Karpas-422 (cell line): ENCODE results near the gene DTNBP1. TPM values are rescaled to one million over a fixed set of nuclear protein-coding genes. Genes with fewer than 3 reads are reported as not detected.

Experiments used
- DNase-seq: peaks from one replicate; pipeline ENCODE4 v3.0.0-alpha.2; 2015
- H2AFZ ChIP-seq: fragments of 200-600 bp; sonication (generic); 2 replicates; pipeline ENCODE4 v1.6.1; 2014; ENCODE audit warnings: antibody characterized with exemption, low read length, mixed read lengths
- H3K27ac ChIP-seq: fragments of 200-600 bp; sonication (generic); 2 replicates; pipeline ENCODE4 v1.5.1; 2014; ENCODE audit warnings: mild to moderate bottlenecking, low read length, moderate library complexity
- H3K27me3 ChIP-seq: fragments of 200-600 bp; sonication (generic); 2 replicates; pipeline ENCODE4 v1.6.1; 2014; ENCODE audit warnings: low read length, mixed read lengths
- H3K36me3 ChIP-seq: fragments of 200-600 bp; sonication (generic); 2 replicates; pipeline ENCODE4 v1.6.1; 2014; ENCODE audit warnings: low read length, mixed read lengths; ENCODE audit not compliant: insufficient read depth
- H3K4me1 ChIP-seq: fragments of 200-600 bp; sonication (generic); 2 replicates; pipeline ENCODE4 v1.6.1; 2014; ENCODE audit warnings: mild to moderate bottlenecking, low read length, mixed read lengths
- H3K4me2 ChIP-seq: fragments of 200-600 bp; sonication (generic); 2 replicates; pipeline ENCODE4 v1.6.1; 2014; ENCODE audit warnings: low read length, low read depth, mild to moderate bottlenecking; ENCODE audit not compliant: poor library complexity, severe bottlenecking
- H3K4me3 ChIP-seq: fragments of 200-600 bp; sonication (generic); 2 replicates; pipeline ENCODE4 v1.5.1; 2014; ENCODE audit warnings: mild to moderate bottlenecking, antibody characterized with exemption, low read length, mixed read lengths
- H3K79me2 ChIP-seq: fragments of 200-600 bp; sonication (generic); 2 replicates; pipeline ENCODE4 v1.6.1; 2014; ENCODE audit warnings: mild to moderate bottlenecking, low read length, mixed read lengths
- H3K9ac ChIP-seq: fragments of 200-600 bp; sonication (generic); 2 replicates; pipeline ENCODE4 v1.6.0; 2014; ENCODE audit warnings: low read length
- H3K9me2 ChIP-seq: fragments of 200-600 bp; sonication (generic), shearing (Covaris generic); replicated peaks from 2 replicates; pipeline ENCODE4 v1.6.0; 2014; ENCODE audit warnings: mild to moderate bottlenecking, low read length, moderate library complexity; ENCODE audit not compliant: insufficient read depth
- H3K9me3 ChIP-seq: fragments of 300-700, 200-600 bp; sonication (generic); 2 replicates; pipeline ENCODE4 v1.6.1; 2014; ENCODE audit warnings: low read length, mixed read lengths
- H4K20me1 ChIP-seq: fragments of 200-600 bp; sonication (generic); 2 replicates; pipeline ENCODE4 v1.6.1; 2014; ENCODE audit warnings: mild to moderate bottlenecking, antibody characterized with exemption, low read length, low read depth; ENCODE audit not compliant: insufficient read depth
- total RNA-seq: library from RNA; depleted of rRNA; stranded (reverse); fragments of >200 nt; shearing (Covaris generic); gene quantifications from 2 replicates; pipeline ENCODE4 v1.2.3, GENCODE V29; 2014; ENCODE audit warnings: low replicate concordance

The DTNBP1 gene
- total RNA-seq, 1 experiment from 2014 or later, result 13.8 TPM

GRCh38 chr6:15512721-15513120, 150.1 kb downstream of the DTNBP1 start:
- DNase-seq, result no peak
- no peaks in the 10 kb centered on the region for H3K9me3 ChIP-seq
- H3K4me2 ChIP-seq, result no peak overlapping the region
- no peaks in the 10 kb centered on the region for H3K79me2 ChIP-seq
- H3K9me2 ChIP-seq, result no peaks in the 10 kb centered on the region
- no peak overlapping the region for H3K9ac ChIP-seq
- no peak overlapping the region for H3K4me3 ChIP-seq
- no peak overlapping the region for H3K27ac ChIP-seq
- no peaks in the 10 kb centered on the region for H4K20me1 ChIP-seq
- no peaks in the 10 kb centered on the region for H3K36me3 ChIP-seq
- H3K4me1 ChIP-seq, result no peaks in the 10 kb centered on the region
- H3K27me3 ChIP-seq, result no peaks in the 10 kb centered on the region
- no peak overlapping the region for H2AFZ ChIP-seq

DNA sequence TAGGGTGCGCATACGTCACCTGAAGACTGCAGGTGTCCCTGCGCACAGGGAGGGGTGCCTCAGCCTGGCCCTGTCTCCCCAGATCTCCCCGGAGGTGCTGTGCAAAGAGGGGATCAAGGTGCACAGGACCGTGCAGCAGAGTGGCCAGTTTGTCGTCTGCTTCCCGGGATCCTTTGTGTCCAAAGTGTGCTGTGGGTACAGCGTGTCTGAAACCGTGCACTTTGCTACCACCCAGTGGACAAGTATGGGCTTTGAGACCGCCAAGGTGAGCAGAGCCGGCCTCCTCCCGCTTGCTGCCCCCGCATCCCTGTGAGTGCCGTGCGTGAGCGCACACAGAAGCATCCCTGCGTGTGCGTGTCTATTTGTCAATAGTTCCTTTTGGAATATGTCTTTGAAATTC, 150.7 kb downstream of the DTNBP1 start:
- Histone ChIP-seq H4K20me1 (no peaks in the 10 kb centered on the region), H3K9me2 (no peaks in the 10 kb centered on the region), H3K4me1 (no peaks in the 10 kb centered on the region), H2AFZ (no peak overlapping the region), H3K4me2 (no peak overlapping the region), H3K27me3 (no peaks in the 10 kb centered on the region), H3K9me3 (no peaks in the 10 kb centered on the region), H3K27ac (no peak overlapping the region), H3K4me3 (no peak overlapping the region), H3K9ac (no peak overlapping the region), H3K79me2 (no peaks in the 10 kb centered on the region), H3K36me3 (no peaks in the 10 kb centered on the region)
- no peak for DNase-seq

- Histone ChIP-seq H3K9me2 (no peaks in the 10 kb centered on the region), H2AFZ (no peak overlapping the region), H3K27ac (no peak overlapping the region), H3K4me2 (no peak overlapping the region), H3K27me3 (no peaks in the 10 kb centered on the region), H3K4me3 (no peak overlapping the region), H3K4me1 (no peaks in the 10 kb centered on the region), H4K20me1 (no peaks in the 10 kb centered on the region), H3K36me3 (no peaks in the 10 kb centered on the region), H3K9me3 (no peaks in the 10 kb centered on the region), H3K9ac (no peak overlapping the region), H3K79me2 (no peaks in the 10 kb centered on the region)
- no peak for DNase-seq
Measured at GRCh38 chr6:15511248-15512125, 151.3 kb downstream of the DTNBP1 start.

DNA sequence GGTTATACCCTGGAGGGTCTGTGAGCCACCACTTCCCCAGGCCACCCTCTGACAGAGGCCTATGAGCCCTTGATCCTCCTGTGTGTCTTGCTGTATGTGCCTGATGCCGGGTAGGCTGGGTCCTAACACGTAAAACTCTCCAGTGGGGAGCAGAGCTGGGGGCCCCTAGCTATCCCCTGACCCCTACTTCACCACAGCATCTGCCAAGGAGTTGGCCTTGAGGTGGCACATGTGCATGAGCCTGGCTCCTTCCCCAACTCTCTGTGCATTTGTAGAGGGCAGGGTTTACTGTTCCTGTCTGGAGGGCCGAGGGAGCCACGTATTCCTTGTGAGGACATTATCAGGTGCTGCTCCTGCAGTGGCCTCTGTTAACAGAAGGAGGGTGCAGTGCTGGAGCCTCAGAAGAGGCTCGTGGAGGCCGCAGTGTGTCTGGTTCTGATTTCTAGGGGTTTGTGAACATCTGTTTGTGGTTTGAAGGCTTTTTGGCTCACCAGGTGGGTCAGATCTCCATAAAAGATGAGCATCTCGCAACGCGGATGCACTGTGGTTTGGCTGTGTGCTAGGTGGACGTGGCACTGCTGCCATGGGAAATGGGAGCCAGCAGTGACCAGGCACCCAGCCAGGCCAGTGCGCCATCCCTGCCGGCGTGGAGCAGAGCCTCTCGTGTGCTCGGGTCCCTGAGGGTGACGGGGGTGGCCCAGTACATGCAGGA, 152.1 kb downstream of the DTNBP1 start:
- H4K20me1 ChIP-seq, result no peaks in the 10 kb centered on the region
- H2AFZ ChIP-seq, result no peak overlapping the region
- no peak overlapping the region for H3K9ac ChIP-seq
- no peaks in the 10 kb centered on the region for H3K9me2 ChIP-seq
- H3K9me3 ChIP-seq, result no peaks in the 10 kb centered on the region
- H3K79me2 ChIP-seq, result no peaks in the 10 kb centered on the region
- no peak overlapping the region for H3K27ac ChIP-seq
- H3K4me3 ChIP-seq, result no peak overlapping the region
- no peaks in the 10 kb centered on the region for H3K4me1 ChIP-seq
- no peak for DNase-seq
- H3K36me3 ChIP-seq, result no peaks in the 10 kb centered on the region
- H3K27me3 ChIP-seq, result no peaks in the 10 kb centered on the region
- no peak overlapping the region for H3K4me2 ChIP-seq

- H3K4me3 ChIP-seq, result no peak overlapping the region
- no peak overlapping the region for H3K4me2 ChIP-seq
- H3K9me2 ChIP-seq, result no peaks in the 10 kb centered on the region
- no peak for DNase-seq
- H3K36me3 ChIP-seq, result no peaks in the 10 kb centered on the region
- H3K79me2 ChIP-seq, result no peaks in the 10 kb centered on the region
- no peak overlapping the region for H2AFZ ChIP-seq
- no peak overlapping the region for H3K27ac ChIP-seq
- no peak overlapping the region for H3K9ac ChIP-seq
- no peaks in the 10 kb centered on the region for H3K27me3 ChIP-seq
- no peaks in the 10 kb centered on the region for H3K4me1 ChIP-seq
- H3K9me3 ChIP-seq, result no peaks in the 10 kb centered on the region
- H4K20me1 ChIP-seq, result no peaks in the 10 kb centered on the region
Measured at GRCh38 chr6:15510121-15510520, 152.7 kb downstream of the DTNBP1 start.

GRCh38 chr6:15509335-15509933, 153.4 kb downstream of the DTNBP1 start:
- no peak overlapping the region for H3K27ac ChIP-seq
- no peaks in the 10 kb centered on the region for H4K20me1 ChIP-seq
- DNase-seq, result no peak
- no peaks in the 10 kb centered on the region for H3K27me3 ChIP-seq
- H3K4me2 ChIP-seq, result no peak overlapping the region
- H3K36me3 ChIP-seq, result no peaks in the 10 kb centered on the region
- H3K9me3 ChIP-seq, result no peaks in the 10 kb centered on the region
- no peaks in the 10 kb centered on the region for H3K79me2 ChIP-seq
- H3K9ac ChIP-seq, result no peak overlapping the region
- H2AFZ ChIP-seq, result no peak overlapping the region
- no peaks in the 10 kb centered on the region for H3K4me1 ChIP-seq
- no peak overlapping the region for H3K4me3 ChIP-seq
- no peaks in the 10 kb centered on the region for H3K9me2 ChIP-seq

GRCh38 chr6:15508931-15509330, 153.9 kb downstream of the DTNBP1 start:
- Histone ChIP-seq H3K9ac (no peak overlapping the region), H3K4me1 (no peaks in the 10 kb centered on the region), H3K27me3 (no peaks in the 10 kb centered on the region), H3K4me2 (no peak overlapping the region), H3K36me3 (no peaks in the 10 kb centered on the region), H3K79me2 (no peaks in the 10 kb centered on the region), H2AFZ (no peak overlapping the region), H3K27ac (no peak overlapping the region), H3K9me2 (no peaks in the 10 kb centered on the region), H3K9me3 (no peaks in the 10 kb centered on the region), H3K4me3 (no peak overlapping the region), H4K20me1 (no peaks in the 10 kb centered on the region)
- DNase-seq, result no peak

DNA sequence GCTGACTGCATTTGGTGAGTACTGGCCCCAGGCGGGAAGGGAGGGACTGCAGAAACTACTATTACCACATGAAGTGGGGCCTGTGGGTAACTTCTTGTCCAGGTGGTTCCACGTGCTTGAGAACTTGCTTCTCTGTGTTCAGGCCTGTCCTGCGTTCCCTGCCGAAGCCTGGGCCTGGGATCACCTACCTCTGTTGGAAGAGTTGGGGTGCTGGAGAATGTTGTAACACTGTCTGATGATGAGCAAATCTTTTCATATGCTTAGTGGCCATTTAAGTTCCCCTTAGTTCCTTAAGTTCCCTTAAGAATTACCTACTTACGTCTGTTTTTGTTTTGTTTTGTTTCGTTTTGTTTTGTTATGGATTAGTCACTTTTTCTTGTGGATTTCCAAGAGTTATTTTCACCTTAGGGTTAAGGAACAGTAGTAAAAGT, 154.4 kb downstream of the DTNBP1 start:
- no peaks in the 10 kb centered on the region for H4K20me1 ChIP-seq
- H3K27ac ChIP-seq, result no peak overlapping the region
- no peaks in the 10 kb centered on the region for H3K79me2 ChIP-seq
- no peak overlapping the region for H3K4me2 ChIP-seq
- H3K4me1 ChIP-seq, result no peaks in the 10 kb centered on the region
- no peaks in the 10 kb centered on the region for H3K36me3 ChIP-seq
- H3K9me2 ChIP-seq, result no peaks in the 10 kb centered on the region
- no peaks in the 10 kb centered on the region for H3K9me3 ChIP-seq
- no peak overlapping the region for H3K4me3 ChIP-seq
- DNase-seq, result no peak
- H3K9ac ChIP-seq, result no peak overlapping the region
- no peaks in the 10 kb centered on the region for H3K27me3 ChIP-seq
- H2AFZ ChIP-seq, result no peak overlapping the region
